Endometrial microvascular endothelial cells (primary cell): ENCODE data around the gene SIGLEC7. TPM values are rescaled to one million over a fixed set of nuclear protein-coding genes. Genes with fewer than 3 reads are reported as not detected.
"Not testable (repeated sequence)": the region's sequence is repeated elsewhere in the genome, so short reads cannot be mapped to it uniquely, and the experiment has no call there.

Experiments
- in situ Hi-C: cut with HindIII; loops from 2 replicates; pipeline ENCODE4 v1.10.0; 2017; ENCODE audit warnings: low sequenced_read_pairs, low pct_unique_long_range_greater_than_20kb; ENCODE audit errors: inconsistent ontology term
- total RNA-seq: library from RNA; depleted of rRNA; stranded (reverse); fragments of >200 nt; gene quantifications from one replicate; pipeline ENCODE4 v1.2.3, GENCODE V29; 2015; ENCODE audit errors: inconsistent ontology term

The SIGLEC7 gene
- total RNA-seq, 1 donor from 2014 or later: not detected

GRCh38 chr19:51135986-51136762 lies 5.9 kb upstream of the SIGLEC7 start:
- in situ Hi-C loops: no loop called here

- in situ Hi-C loops: no loop called here
Measured at GRCh38 chr19:51136851-51137551, 5.1 kb upstream of the SIGLEC7 start.

- in situ Hi-C loops: no loop called here
Measured at GRCh38 chr19:51137792-51138425, 4.2 kb upstream of the SIGLEC7 start.

DNA sequence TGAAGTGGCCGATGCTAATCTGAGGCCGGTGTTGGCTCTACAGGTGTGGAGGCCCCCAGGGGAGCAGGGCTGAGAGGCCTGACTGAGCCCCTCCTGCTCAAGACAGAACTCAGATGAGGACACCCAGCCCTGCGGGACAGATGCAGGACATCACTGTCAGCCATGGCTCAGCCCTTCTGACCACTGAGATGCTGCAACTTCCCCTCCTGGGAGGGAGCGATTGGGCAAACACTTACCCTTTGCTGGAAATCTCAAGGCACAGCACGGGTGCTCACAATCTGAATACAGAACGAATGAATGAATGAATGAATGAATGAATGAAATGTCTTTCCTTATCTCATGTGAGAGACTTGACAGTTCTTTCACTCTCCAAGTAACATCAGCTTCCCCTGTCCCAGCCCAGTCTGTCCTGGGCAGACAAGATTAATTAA lies 3.5 kb upstream of the SIGLEC7 start:
- in situ Hi-C loops: no loop called here

GRCh38 chr19:51139299-51140014 lies 2.6 kb upstream of the SIGLEC7 start:
- in situ Hi-C loops: no loop called here

DNA sequence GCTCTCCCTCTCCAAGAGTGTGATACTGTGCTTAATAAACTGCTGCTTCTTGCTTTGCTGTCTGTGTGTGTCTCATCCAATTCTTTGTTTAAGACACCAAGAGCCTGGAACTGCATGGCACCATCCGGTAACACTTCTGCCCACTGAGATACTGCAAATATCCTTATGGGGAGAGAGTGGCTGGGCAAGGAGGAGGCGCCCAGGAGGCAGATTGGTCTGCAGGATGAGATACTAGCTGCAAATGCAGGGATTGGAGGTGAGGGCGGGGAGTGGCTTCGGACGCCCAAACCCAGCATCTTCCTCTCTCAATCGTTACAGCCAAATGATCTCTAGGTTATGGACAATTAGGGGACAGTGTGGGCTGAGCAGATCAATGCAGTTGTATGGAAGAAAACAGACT lies 1.7 kb upstream of the SIGLEC7 start:
- in situ Hi-C loops: no loop called here

GRCh38 chr19:51141181-51141580 lies 920 bp upstream of the SIGLEC7 start:
- in situ Hi-C loops: no loop called here

GRCh38 chr19:51142809-51143475 lies 841 bp downstream of the SIGLEC7 start:
- in situ Hi-C loops: not testable (repeated sequence)

DNA sequence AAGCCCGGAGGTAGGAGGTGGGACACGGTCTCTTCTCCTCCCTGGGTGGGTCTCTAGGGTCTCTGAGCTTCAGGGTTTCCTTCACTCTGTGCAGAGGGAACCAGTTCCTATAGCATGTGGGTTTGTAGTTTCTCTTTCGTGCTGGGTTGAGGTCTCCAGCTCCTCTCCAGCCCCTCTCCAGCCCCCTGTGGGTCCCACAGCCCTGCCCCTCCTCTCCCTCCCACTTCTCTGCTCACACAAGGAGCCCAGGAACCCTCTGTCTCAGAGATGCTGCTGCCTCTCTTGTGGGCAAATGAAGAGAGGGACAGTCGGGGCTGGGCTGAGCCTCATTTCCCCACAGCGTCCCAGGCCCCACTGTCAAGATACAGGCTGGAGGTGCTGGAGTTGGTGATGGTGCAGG lies 1.4 kb downstream of the SIGLEC7 start:
- in situ Hi-C loops: no loop called here

- in situ Hi-C loops: no loop called here
Measured at GRCh38 chr19:51144482-51145045, 2.5 kb downstream of the SIGLEC7 start.

GRCh38 chr19:51145916-51146493 lies 3.9 kb downstream of the SIGLEC7 start:
- in situ Hi-C loops: no loop called here

DNA sequence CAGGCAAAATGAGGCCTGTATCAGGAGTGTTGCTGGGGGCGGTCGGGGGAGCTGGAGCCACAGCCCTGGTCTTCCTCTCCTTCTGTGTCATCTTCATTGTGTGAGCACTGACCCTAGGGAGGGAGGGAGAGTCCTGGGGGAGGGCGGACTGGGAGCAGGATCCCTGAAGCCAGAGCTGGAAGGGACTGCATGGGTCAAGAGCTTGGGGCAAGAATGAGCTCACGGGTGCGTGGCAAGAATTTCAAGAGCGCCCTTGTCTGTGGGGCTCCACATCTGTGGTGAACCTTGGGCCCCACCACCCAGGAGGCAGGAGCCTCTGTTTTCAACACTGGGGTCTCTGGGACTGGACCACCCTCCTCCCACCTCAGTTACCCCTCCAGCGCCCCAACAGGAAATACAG lies 4.7 kb downstream of the SIGLEC7 start:
- in situ Hi-C loops: no loop called here

- in situ Hi-C loops: no loop called here
Measured at GRCh38 chr19:51147663-51148062, 5.6 kb downstream of the SIGLEC7 start.

- in situ Hi-C loops: no loop called here
Measured at GRCh38 chr19:51148580-51148979, 6.5 kb downstream of the SIGLEC7 start.

DNA sequence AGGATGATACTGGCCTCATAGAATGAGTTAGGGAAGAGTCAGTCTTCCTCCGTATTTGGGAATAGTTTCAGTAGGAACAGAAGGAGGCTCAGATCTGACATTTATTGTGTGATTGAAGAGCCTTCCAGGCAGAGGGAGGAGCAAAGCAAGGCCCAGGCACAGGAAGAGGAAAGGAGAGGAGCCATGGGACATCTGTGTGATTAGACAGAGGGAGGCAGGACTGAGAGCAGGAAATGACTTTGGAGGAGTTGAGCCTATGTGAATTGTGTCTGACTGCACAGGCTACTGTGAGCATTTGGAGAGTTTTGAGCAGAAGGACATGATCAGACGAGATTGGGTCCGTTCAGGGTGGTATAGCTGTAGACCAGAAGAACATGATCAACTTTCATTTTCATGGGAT lies 8.5 kb downstream of the SIGLEC7 start:
- in situ Hi-C loops: no loop called here

- in situ Hi-C loops: no loop called here
Measured at GRCh38 chr19:51156710-51157109, 14.6 kb downstream of the SIGLEC7 start.

DNA sequence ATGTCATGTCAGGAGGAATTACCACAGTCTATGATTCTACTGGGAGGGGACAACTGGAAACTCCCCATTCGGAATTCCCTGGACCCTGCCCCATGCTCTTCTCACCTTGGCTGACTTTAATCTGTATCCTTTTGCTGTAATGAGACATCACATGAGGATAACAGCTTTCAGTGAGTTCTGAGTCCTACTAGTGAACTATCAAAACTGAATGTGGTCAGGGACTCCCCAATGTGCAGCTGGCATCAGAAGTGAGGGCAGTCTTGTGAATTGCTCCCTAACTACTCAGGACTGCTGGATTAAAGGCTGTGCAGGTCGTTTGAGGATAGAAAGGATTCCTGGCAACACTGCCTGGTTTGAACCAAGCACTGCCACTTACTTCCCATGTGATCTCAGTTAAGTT lies 15.2 kb downstream of the SIGLEC7 start:
- in situ Hi-C loops: no loop called here

DNA sequence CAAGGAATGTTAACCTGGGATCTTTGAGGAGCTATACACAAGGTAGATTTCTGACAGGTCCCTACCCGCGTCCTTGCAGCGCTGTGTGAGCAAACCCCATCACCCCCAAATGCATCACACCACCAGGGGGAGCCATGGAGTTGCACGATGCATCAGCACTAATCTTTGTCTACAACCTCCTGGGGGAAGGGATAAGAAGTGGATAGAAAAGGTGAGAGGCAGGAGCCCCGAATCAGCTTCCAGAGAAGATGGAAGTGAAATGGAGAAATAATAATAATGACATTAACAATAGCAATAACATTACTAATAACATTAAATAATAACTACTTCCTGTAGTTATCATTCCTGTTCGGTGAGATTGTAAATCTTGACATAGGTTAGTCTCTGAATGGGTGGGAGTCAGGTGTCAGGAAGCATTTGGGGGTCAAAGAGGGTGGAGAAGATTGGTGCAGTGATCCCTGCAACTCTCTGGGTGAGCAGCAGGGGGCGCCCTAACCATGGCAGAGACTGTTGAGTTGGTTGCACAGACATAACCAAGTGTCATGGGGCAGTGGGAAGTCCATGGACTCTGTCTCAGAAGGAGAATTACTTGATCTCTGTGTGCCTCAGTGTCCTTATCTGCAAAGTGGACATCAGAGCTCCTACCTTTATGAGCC lies 16.5 kb downstream of the SIGLEC7 start:
- in situ Hi-C loops: no loop called here
